ENCODE data around the gene C6orf163. TPM values are rescaled to one million over a fixed set of nuclear protein-coding genes. Genes with fewer than 3 reads are reported as not detected.

The C6orf163 gene
- total and polyA plus RNA-seq, 2 experiments from 2014 or later = 2.8 to 4.3 TPM

- no peak for DNase-seq (ENCODE audit: low read depth in 1 of 2, low spot score in 1 of 2)
- Histone ChIP-seq H3K36me3 (no peaks in the 10 kb centered on the region), H3K9me3 (ENCODE audit: low read depth) (no peaks in the 10 kb centered on the region), H3K27ac (no peak overlapping the region), H3K27me3 (no peaks in the 10 kb centered on the region), H3K4me1 (ENCODE audit: low read depth) (peaks cover 25% of the 10 kb centered on the region), H3K4me3 (no peak overlapping the region)
- TF ChIP-seq CTCF (IDR thresholded peaks at IDR 0.05; ENCODE audit: low read depth, low read length) = no peak
These were observed 2.7 kb upstream of the C6orf163 start for GRCh38 chr6:87341899-87342298.

- Histone ChIP-seq H3K9me3 (ENCODE audit: low read depth) (no peaks in the 10 kb centered on the region), H3K4me1 (ENCODE audit: low read depth) (peaks cover 19% of the 10 kb centered on the region), H3K27me3 (no peaks in the 10 kb centered on the region), H3K36me3 (no peaks in the 10 kb centered on the region), H3K4me3 (no peak overlapping the region), H3K27ac (no peak overlapping the region)
- no peak for TF ChIP-seq CTCF (IDR thresholded peaks at IDR 0.05; ENCODE audit: low read depth, low read length)
- DNase-seq (ENCODE audit: low read depth in 1 of 2, low spot score in 1 of 2) = no peak
These were observed 1.8 kb upstream of the C6orf163 start for GRCh38 chr6:87342829-87343228.

GRCh38 chr6:87346700-87347099, 2.1 kb downstream of the C6orf163 start:
- no peaks in the 10 kb centered on the region for H3K9me3 ChIP-seq (ENCODE audit: low read depth)
- H3K27ac ChIP-seq = no peak overlapping the region
- H3K4me1 ChIP-seq (ENCODE audit: low read depth) = peaks cover 6% of the 10 kb centered on the region
- no peak for TF ChIP-seq CTCF (IDR thresholded peaks at IDR 0.05; ENCODE audit: low read depth, low read length)
- H3K4me3 ChIP-seq = no peak overlapping the region
- no peaks in the 10 kb centered on the region for H3K36me3 ChIP-seq
- DNase-seq (ENCODE audit: low read depth in 1 of 2, low spot score in 1 of 2) = no peak
- H3K27me3 ChIP-seq = no peaks in the 10 kb centered on the region

- no peak overlapping the region for H3K4me3 ChIP-seq
- H3K27ac ChIP-seq = no peak overlapping the region
- DNase-seq (ENCODE audit: low read depth in 1 of 2, low spot score in 1 of 2) = no peak
- no peaks in the 10 kb centered on the region for H3K36me3 ChIP-seq
- no peaks in the 10 kb centered on the region for H3K4me1 ChIP-seq (ENCODE audit: low read depth)
- TF ChIP-seq CTCF (IDR thresholded peaks at IDR 0.05; ENCODE audit: low read depth, low read length) = no peak
- no peaks in the 10 kb centered on the region for H3K27me3 ChIP-seq
- no peaks in the 10 kb centered on the region for H3K9me3 ChIP-seq (ENCODE audit: low read depth)
These were observed 5.3 kb downstream of the C6orf163 start for GRCh38 chr6:87349896-87350295.

GRCh38 chr6:87350516-87350915, 5.9 kb downstream of the C6orf163 start:
- no peaks in the 10 kb centered on the region for H3K36me3 ChIP-seq
- no peak for TF ChIP-seq CTCF (IDR thresholded peaks at IDR 0.05; ENCODE audit: low read depth, low read length)
- H3K9me3 ChIP-seq (ENCODE audit: low read depth) = no peaks in the 10 kb centered on the region
- DNase-seq (ENCODE audit: low read depth in 1 of 2, low spot score in 1 of 2) = no peak
- no peaks in the 10 kb centered on the region for H3K27me3 ChIP-seq
- no peak overlapping the region for H3K27ac ChIP-seq
- H3K4me1 ChIP-seq (ENCODE audit: low read depth) = no peaks in the 10 kb centered on the region
- no peak overlapping the region for H3K4me3 ChIP-seq

- Histone ChIP-seq H3K27ac (no peak overlapping the region), H3K27me3 (no peaks in the 10 kb centered on the region), H3K36me3 (no peaks in the 10 kb centered on the region), H3K4me1 (ENCODE audit: low read depth) (no peaks in the 10 kb centered on the region), H3K9me3 (ENCODE audit: low read depth) (no peaks in the 10 kb centered on the region), H3K4me3 (no peak overlapping the region)
- no peak for TF ChIP-seq CTCF (IDR thresholded peaks at IDR 0.05; ENCODE audit: low read depth, low read length)
- no peak for DNase-seq (ENCODE audit: low read depth in 1 of 2, low spot score in 1 of 2)
These were observed 7.0 kb downstream of the C6orf163 start for GRCh38 chr6:87351583-87351982.

Data from cardiac muscle cell (in vitro differentiated cells and primary cell).